HepG2 (cell line): ENCODE data around the gene TCERG1L. TPM values are rescaled to one million over a fixed set of nuclear protein-coding genes. Genes with fewer than 3 reads are reported as not detected.

ENCODE experiments used
- ATAC-seq: fragments of 200-7000 bp; cut with Tn5 transposase; 3 replicates; pipeline ENCODE4 v1.9.1; 2020; ENCODE audit warnings: mild to moderate bottlenecking, moderate library complexity
- BruUV-seq: library from RNA; stranded (reverse); fragments of 400-500 nt; replicated peaks from 2 replicates; lab custom pipeline; 2021; lab: Mats Ljungman, UMichigan
- CTCF ChIA-PET: fragments of 300-600 bp; formaldehyde crosslinking; extraction: SDS; loops from one replicate; lab custom pipeline; 2021; ENCODE audit warnings: low total read pairs, inconsistent platforms, low intra/inter-chr PET ratio; lab: Yijun Ruan, JAX
- POLR2A ChIA-PET: fragments of 350-600 bp; sonication (Branson Sonifier 250); formaldehyde crosslinking; loops from one replicate; lab custom pipeline; 2020; ENCODE audit warnings: antibody characterized with exemption, inconsistent platforms; lab: Yijun Ruan, JAX
- DNase-seq: peaks from one replicate; pipeline ENCODE4 v3.0.0-alpha.2; 2015; ENCODE audit warnings: low spot score
- FAIRE-seq: peaks from 3 replicates; lab custom pipeline; 2011; peaks lifted over from hg19 to GRCh38; lab: Jason Lieb, UNC
- H2AFZ ChIP-seq: one replicate; pipeline ENCODE4 v1.6.1; 2011; ENCODE audit warnings: low read length, inconsistent platforms
- H3K27ac ChIP-seq: fragments of 300-600 bp; 3 replicates; pipeline ENCODE4 v1.8.0; 2011; ENCODE audit warnings: mixed run types, mild to moderate bottlenecking, mixed read lengths, low read length, inconsistent platforms; ENCODE audit not compliant: insufficient read depth; ENCODE audit errors: extremely low read length
- H3K27me3 ChIP-seq, 2 experiments: fragments of 200-600 bp in 1 of 2; 2 replicates in 1 of 2; 3 replicates in 1 of 2; pipeline versions ENCODE4 v1.6.0 to v1.8.0; 2011; ENCODE audit warnings: low read length in 2 of 2, mild to moderate bottlenecking in 2 of 2, moderate library complexity in 2 of 2, inconsistent platforms in 1 of 2; ENCODE audit not compliant: insufficient read depth in 2 of 2, control insufficient read depth in 1 of 2
- H3K36me3 ChIP-seq, 2 experiments: fragments of 200-600 bp in 1 of 2; replicated peaks in 1 of 2; 2 replicates in 1 of 2; 3 replicates in 1 of 2; pipeline versions ENCODE4 v1.5.1 to v1.8.0; 2011; ENCODE audit warnings: low read length in 2 of 2, inconsistent platforms in 1 of 2; ENCODE audit not compliant: insufficient read depth in 2 of 2, control insufficient read depth in 1 of 2
- H3K4me1 ChIP-seq: 2 replicates; pipeline ENCODE4 v1.5.1; 2012; ENCODE audit warnings: low read length, inconsistent platforms; ENCODE audit not compliant: insufficient read depth
- H3K4me2 ChIP-seq: 2 replicates; pipeline ENCODE4 v1.6.0; 2011; ENCODE audit warnings: low read depth, low read length, inconsistent platforms
- H3K4me3 ChIP-seq, 3 experiments: fragments of 200-600 bp in 1 of 3; sonication (generic), shearing (Covaris generic) in 1 of 3; replicated peaks in 1 of 3; 2 replicates each; pipeline ENCODE4 v1.5.1; 2011 to 2016; ENCODE audit warnings: low read length in 3 of 3, inconsistent platforms in 2 of 3, low read depth in 2 of 3, mild to moderate bottlenecking in 2 of 3, control low read depth in 1 of 3, mixed read lengths in 1 of 3; ENCODE audit not compliant: insufficient read depth in 1 of 3
- H3K79me2 ChIP-seq: one replicate; pipeline ENCODE4 v1.6.1; 2011; ENCODE audit warnings: low read length, inconsistent platforms; ENCODE audit not compliant: insufficient read depth
- H3K9ac ChIP-seq: 2 replicates; pipeline ENCODE4 v1.6.0; 2011; ENCODE audit warnings: mild to moderate bottlenecking, low read depth, low read length, inconsistent platforms; ENCODE audit not compliant: insufficient read depth
- H3K9me3 ChIP-seq: 2 replicates; pipeline ENCODE4 v1.5.1; 2012; ENCODE audit warnings: mild to moderate bottlenecking, low read length
- H4K20me1 ChIP-seq: 2 replicates; pipeline ENCODE4 v1.6.0; 2011; ENCODE audit warnings: inconsistent platforms, mild to moderate bottlenecking, low read length, moderate library complexity; ENCODE audit not compliant: insufficient read depth
- ATRX ChIP-seq: sonication (generic); formaldehyde crosslinking; IDR thresholded peaks from 2 replicates; pipeline ENCODE4 v1.4.0; 2020; ENCODE audit warnings: missing genetic modification reagents, borderline replicate concordance
- CHD2 ChIP-seq: IDR thresholded peaks from 2 replicates; pipeline ENCODE4 v1.6.1; 2011; ENCODE audit warnings: low read depth, low read length, improper control_type of control experiment
- EP300 ChIP-seq, 3 experiments: sonication (generic) in 1 of 3; formaldehyde crosslinking in 1 of 3; IDR thresholded peaks; 2 replicates each; pipeline versions ENCODE4 v1.5.1 to v1.6.1; 2011 to 2020; ENCODE audit warnings: low read depth in 2 of 3, low read length in 2 of 3, borderline replicate concordance in 1 of 3, improper control_type of control experiment in 1 of 3, mild to moderate bottlenecking in 1 of 3, missing genetic modification reagents in 1 of 3, moderate library complexity in 1 of 3
- GFI1 ChIP-seq: sonication (generic); formaldehyde crosslinking; IDR thresholded peaks from 2 replicates; pipeline ENCODE4 v1.5.0; 2020; ENCODE audit warnings: missing genetic modification reagents, mild to moderate bottlenecking, borderline replicate concordance
- GLI4 ChIP-seq: sonication (generic); formaldehyde crosslinking; IDR thresholded peaks from 2 replicates; pipeline ENCODE4 v1.5.1; 2020; ENCODE audit warnings: missing genetic modification reagents, mild to moderate bottlenecking, moderate library complexity, borderline replicate concordance
- MBNL3 ChIP-seq: fragments of 250-450 bp; sonication (Bioruptor Pico); conservative IDR thresholded peaks from 2 replicates; pipeline ENCODE4 v1.8.0; 2022; ENCODE audit warnings: mild to moderate bottlenecking, inconsistent platforms
- MXD4 ChIP-seq: IDR thresholded peaks from 2 replicates; pipeline ENCODE4 v1.6.1; 2016; ENCODE audit warnings: mild to moderate bottlenecking, missing biosample characterization, missing genetic modification reagents
- NCOA2 ChIP-seq: sonication (generic); formaldehyde crosslinking; IDR thresholded peaks from 2 replicates; pipeline ENCODE4 v1.8.0; 2022; ENCODE audit warnings: inconsistent platforms
- NFIC ChIP-seq: IDR thresholded peaks from 2 replicates; pipeline ENCODE4 v1.6.1; 2012; ENCODE audit warnings: mild to moderate bottlenecking, low read length, inconsistent platforms
- ONECUT2 ChIP-seq: sonication (generic); formaldehyde crosslinking; IDR thresholded peaks from 2 replicates; pipeline ENCODE4 v1.4.0; 2020; ENCODE audit warnings: missing genetic modification reagents
- PRDM15 ChIP-seq: sonication (generic); formaldehyde crosslinking; IDR thresholded peaks from 2 replicates; pipeline ENCODE4 v1.4.0; 2020; ENCODE audit warnings: missing genetic modification reagents
- RFX5 ChIP-seq: IDR thresholded peaks from 2 replicates; pipeline ENCODE4 v1.6.1; 2011; ENCODE audit warnings: low read depth, low read length, improper control_type of control experiment
- RXRB ChIP-seq: IDR thresholded peaks from 2 replicates; pipeline ENCODE4 v1.6.1; 2016; ENCODE audit warnings: borderline replicate concordance, missing genetic modification reagents, missing compliant biosample characterization
- ZFY ChIP-seq: sonication (generic); formaldehyde crosslinking; IDR thresholded peaks from 2 replicates; pipeline ENCODE4 v1.4.0; 2020; ENCODE audit warnings: missing genetic modification reagents
- ZIK1 ChIP-seq: sonication (generic); formaldehyde crosslinking; IDR thresholded peaks from 2 replicates; pipeline ENCODE4 v1.5.0; 2020; ENCODE audit warnings: mild to moderate bottlenecking, low read depth, missing genetic modification reagents, borderline replicate concordance
- ZMAT5 ChIP-seq: sonication (generic); formaldehyde crosslinking; IDR thresholded peaks from 2 replicates; pipeline ENCODE4 v1.5.0; 2020; ENCODE audit warnings: mild to moderate bottlenecking, low read depth, missing genetic modification reagents, borderline replicate concordance
- ZNF124 ChIP-seq: sonication (generic); formaldehyde crosslinking; IDR thresholded peaks from 2 replicates; pipeline ENCODE4 v1.4.0; 2020; ENCODE audit warnings: missing genetic modification reagents
- WGBS: methylation state at CpG from one replicate; pipeline ENCODE4 v1.1.6; 2017; ENCODE audit warnings: low lambda C conversion rate; 5-methylcytosine and 5-hydroxymethylcytosine counted together
- in situ Hi-C: cut with HindIII; loops from 2 replicates; pipeline ENCODE4 v1.10.0; 2017; ENCODE audit warnings: low pct_unique_long_range_greater_than_20kb; ENCODE audit not compliant: extremely low pct_ligation_motif_present
- intact Hi-C: fragments of 100-400 bp; cut with micrococcal nuclease; formaldehyde crosslinking; loops from one replicate; pipeline ENCODE4 v1.10.0; 2022; ENCODE audit not compliant: unreplicated experiment
- polyA plus RNA-seq, 8 experiments: library from polyadenylated mRNA; depleted of rRNA in 3 of 8; stranded (reverse) in 7 of 8; unstranded in 1 of 8; fragments of >200 nt; fragmentation: Illumina TruSeq in 4 of 8; extraction: Trizol in 4 of 8; gene quantifications; 2 replicates each; pipeline versions ENCODE4 v1.2.1 to v1.2.3, GENCODE V29; 2011 to 2016; ENCODE audit warnings: low read depth in 4 of 8, missing spikeins in 1 of 8, mixed read lengths in 1 of 8; ENCODE audit not compliant: insufficient read depth in 1 of 8
- total RNA-seq, 5 experiments: library from RNA; depleted of rRNA; stranded (reverse); fragments of >200 nt; fragmentation: Illumina TruSeq; extraction: Trizol; gene quantifications; 2 replicates each; pipeline ENCODE4 v1.2.3, GENCODE V29; 2016; ENCODE audit warnings: low read depth in 1 of 5

The TCERG1L gene
- total and polyA plus RNA-seq, 2 of the 13 experiments (the other 11 are each of a cell fraction or from before 2014, with no cell fraction given) = not detected

GRCh38 chr10:131093346-131093745, 218.2 kb downstream of the TCERG1L start:
- Histone ChIP-seq H2AFZ (no peak overlapping the region), H3K4me1 (no peaks in the 10 kb centered on the region), H3K79me2 (no peaks in the 10 kb centered on the region), H3K4me3 (no peak overlapping the region), H3K27ac (no peak overlapping the region), H4K20me1 (no peaks in the 10 kb centered on the region), H3K27me3 (peaks cover 0 to 20% of the 10 kb centered on the region in 2 experiments; a peak in 2 of 5 replicates), H3K4me2 (no peak overlapping the region), H3K9me3 (no peaks in the 10 kb centered on the region), H3K9ac (no peak overlapping the region), H3K36me3 (no peaks in the 10 kb centered on the region)
- no TSS peak for BruUV-seq
- no peak for TF ChIP-seq EP300 (IDR thresholded peaks at IDR 0.05; ENCODE audit: low read depth in 2 of 2, low read length in 2 of 2)
- no peak for TF ChIP-seq EP300 (CRISPR knock-in tag; IDR thresholded peaks at IDR 0.05; ENCODE audit: borderline replicate concordance)
- TF ChIP-seq RFX5 = no peak
- no peak for TF ChIP-seq GLI4
- no peak for TF ChIP-seq RXRB (CRISPR knock-in tag)
- TF ChIP-seq NFIC = no peak
- TF ChIP-seq MXD4 = no peak
- TF ChIP-seq ZFY (CRISPR knock-in tag) = no peak
- TF ChIP-seq CHD2 = no peak
- no peak for TF ChIP-seq ONECUT2
- no peak for TF ChIP-seq MBNL3 (CRISPR knock-in tag)
- TF ChIP-seq ZIK1 (CRISPR knock-in tag) = no peak
- no peak for TF ChIP-seq ZNF124 (CRISPR knock-in tag)
- no peak for TF ChIP-seq NCOA2 (CRISPR knock-in tag)
- TF ChIP-seq GFI1 (CRISPR knock-in tag) = no peak
- TF ChIP-seq ATRX (CRISPR knock-in tag) = no peak
- no peak for TF ChIP-seq PRDM15 (CRISPR knock-in tag)
- no peak for TF ChIP-seq ZMAT5
- ATAC-seq (no peak), FAIRE-seq (no peak), DNase-seq (no peak)
- in situ Hi-C loops (no loop called here), intact Hi-C loops (no loop called here)
- POLR2A ChIA-PET = no interaction called here
- CTCF ChIA-PET = no interaction called here
- WGBS = 85% methylated on average over 6 of the region's 14 CpGs
